H9 (cell line): Measurements from ENCODE around the gene RAB29. TPM values are rescaled to one million over a fixed set of nuclear protein-coding genes. Genes with fewer than 3 reads are reported as not detected.

Experiments
- DNase-seq: peaks from one replicate; pipeline ENCODE4 v3.0.0-alpha.2; 2017
- H2AFZ ChIP-seq: one replicate; pipeline ENCODE4 v1.6.1; 2013; ENCODE audit warnings: mild to moderate bottlenecking, low read length, control low read depth, moderate library complexity
- H2AK5ac ChIP-seq: 2 replicates; pipeline ENCODE4 v1.6.1; 2013; ENCODE audit warnings: low read length, control low read depth, mixed read lengths; ENCODE audit not compliant: insufficient read length
- H2BK120ac ChIP-seq: one replicate; pipeline ENCODE4 v1.6.1; 2013; ENCODE audit warnings: low read depth, mild to moderate bottlenecking, low read length, control low read depth, inconsistent platforms; ENCODE audit not compliant: poor library complexity, severe bottlenecking
- H2BK12ac ChIP-seq: 2 replicates; pipeline ENCODE4 v1.6.1; 2013; ENCODE audit warnings: low read length, control low read depth, mixed read lengths, low read depth; ENCODE audit not compliant: insufficient read length
- H2BK15ac ChIP-seq: 2 replicates; pipeline ENCODE4 v1.6.1; 2013; ENCODE audit warnings: low read depth, low read length, control low read depth
- H2BK20ac ChIP-seq: one replicate; pipeline ENCODE4 v1.6.1; 2013; ENCODE audit warnings: low read depth, mild to moderate bottlenecking, low read length, control low read depth, inconsistent platforms; ENCODE audit not compliant: poor library complexity, severe bottlenecking
- H2BK5ac ChIP-seq: 2 replicates; pipeline ENCODE4 v1.6.1; 2013; ENCODE audit warnings: low read length, control low read depth, mixed read lengths; ENCODE audit not compliant: insufficient read length
- H3K14ac ChIP-seq: 2 replicates; pipeline ENCODE4 v1.6.1; 2013; ENCODE audit warnings: low read length, control low read depth; ENCODE audit not compliant: insufficient read depth
- H3K18ac ChIP-seq: 2 replicates; pipeline ENCODE4 v1.6.1; 2013; ENCODE audit warnings: low read depth, mild to moderate bottlenecking, mixed read lengths, low read length, control low read depth; ENCODE audit not compliant: insufficient read length
- H3K23ac ChIP-seq: 2 replicates; pipeline ENCODE4 v1.6.1; 2013; ENCODE audit warnings: low read length, control low read depth, mixed read lengths, low read depth; ENCODE audit not compliant: insufficient read length
- H3K23me2 ChIP-seq: 2 replicates; pipeline ENCODE4 v1.6.1; 2013; ENCODE audit warnings: low read depth, mild to moderate bottlenecking, mixed read lengths, low read length, control low read depth; ENCODE audit not compliant: insufficient read length, poor library complexity, severe bottlenecking
- H3K27ac ChIP-seq: 2 replicates; pipeline ENCODE4 v1.5.1; 2013; ENCODE audit warnings: low read length, control low read depth, mixed read lengths, low read depth; ENCODE audit not compliant: insufficient read length
- H3K27me3 ChIP-seq: 2 replicates; pipeline ENCODE4 v1.6.1; 2013; ENCODE audit warnings: low read length, control low read depth, inconsistent platforms; ENCODE audit not compliant: insufficient read depth
- H3K4ac ChIP-seq: 2 replicates; pipeline ENCODE4 v1.6.1; 2013; ENCODE audit warnings: low read depth, mild to moderate bottlenecking, control low read depth, inconsistent platforms, low read length, moderate library complexity
- H3K4me1 ChIP-seq: 2 replicates; pipeline ENCODE4 v1.6.1; 2013; ENCODE audit warnings: low read length, control low read depth, inconsistent platforms; ENCODE audit not compliant: insufficient read depth
- H3K4me2 ChIP-seq: 2 replicates; pipeline ENCODE4 v1.6.1; 2013; ENCODE audit warnings: low read length, control low read depth, mixed read lengths; ENCODE audit not compliant: insufficient read length, insufficient read depth
- H3K56ac ChIP-seq: 2 replicates; pipeline ENCODE4 v1.6.1; 2013; ENCODE audit warnings: low read depth, mild to moderate bottlenecking, mixed read lengths, low read length, control low read depth; ENCODE audit not compliant: insufficient read length
- H3K79me1 ChIP-seq: 2 replicates; pipeline ENCODE4 v1.6.1; 2013; ENCODE audit warnings: low read depth, mild to moderate bottlenecking, moderate library complexity, low read length, control low read depth, inconsistent platforms; ENCODE audit not compliant: insufficient read depth, poor library complexity, severe bottlenecking
- H3K79me2 ChIP-seq: 2 replicates; pipeline ENCODE4 v1.6.1; 2013; ENCODE audit warnings: low read length, control low read depth, inconsistent platforms; ENCODE audit not compliant: insufficient read depth
- H3K9ac ChIP-seq: 2 replicates; pipeline ENCODE4 v1.6.1; 2013; ENCODE audit warnings: low read length, control low read depth, mixed read lengths; ENCODE audit not compliant: insufficient read length; ENCODE audit errors: extremely low read depth
- H3K9me3 ChIP-seq: one replicate; pipeline ENCODE4 v1.6.1; 2013; ENCODE audit warnings: low read depth, low read length, inconsistent platforms; ENCODE audit not compliant: control insufficient read depth
- H3T11ph ChIP-seq: one replicate; pipeline ENCODE4 v1.6.1; 2013; ENCODE audit warnings: mild to moderate bottlenecking, low read length, control low read depth, inconsistent platforms
- H4K20me1 ChIP-seq: one replicate; pipeline ENCODE4 v1.6.1; 2013; ENCODE audit not compliant: control insufficient read depth, insufficient read length, insufficient read depth
- H4K5ac ChIP-seq: 2 replicates; pipeline ENCODE4 v1.6.1; 2013; ENCODE audit warnings: low read depth, mild to moderate bottlenecking, mixed read lengths, low read length, control low read depth; ENCODE audit not compliant: insufficient read length
- H4K8ac ChIP-seq: replicated peaks from 2 replicates; pipeline ENCODE4 v1.6.1; 2013; ENCODE audit warnings: low read length, control low read depth, mixed read lengths, low read depth; ENCODE audit not compliant: insufficient read length
- H4K91ac ChIP-seq: 2 replicates; pipeline ENCODE4 v1.6.1; 2013; ENCODE audit warnings: low read depth, mild to moderate bottlenecking, moderate library complexity, mixed read lengths, low read length, control low read depth; ENCODE audit not compliant: insufficient read length
- H3K27ac Mint-ChIP-seq, 3 experiments: 2 replicates in 2 of 3; 3 replicates in 1 of 3; pipeline ENCODE4 v1.8.0; 2020 to 2021; ENCODE audit warnings: mixed read lengths in 3 of 3, mild to moderate bottlenecking in 1 of 3, moderate library complexity in 1 of 3
- H3K27me3 Mint-ChIP-seq: 2 replicates; pipeline ENCODE4 v1.8.0; 2021; ENCODE audit warnings: low read depth, mild to moderate bottlenecking, moderate library complexity, mixed read lengths
- H3K36me3 Mint-ChIP-seq, 3 experiments: 2 replicates in 2 of 3; 3 replicates in 1 of 3; pipeline ENCODE4 v1.8.0; 2020 to 2021; ENCODE audit warnings: low read depth in 3 of 3, mixed read lengths in 3 of 3; ENCODE audit not compliant: insufficient read depth in 1 of 3
- H3K4me1 Mint-ChIP-seq, 2 experiments: 2 replicates each; pipeline ENCODE4 v1.8.0; 2020; ENCODE audit warnings: mixed read lengths in 2 of 2
- H3K4me3 Mint-ChIP-seq, 2 experiments: 2 replicates in 1 of 2; 3 replicates in 1 of 2; pipeline ENCODE4 v1.8.0; 2020 to 2021; ENCODE audit warnings: mild to moderate bottlenecking in 2 of 2, mixed read lengths in 2 of 2, moderate library complexity in 1 of 2
- H3K9me3 Mint-ChIP-seq, 2 experiments: 2 replicates in 1 of 2; 3 replicates in 1 of 2; pipeline ENCODE4 v1.8.0; 2020; ENCODE audit warnings: mild to moderate bottlenecking in 2 of 2, mixed read lengths in 2 of 2, moderate library complexity in 1 of 2
- total RNA-seq: library from RNA; stranded (reverse); gene quantifications from 2 replicates; pipeline ENCODE4 v1.2.1, GENCODE V29; 2021
- TF ChIP-seq, protein P1 (sequence below): fragments of 200-600 bp; sonication (generic); conservative IDR thresholded peaks from 3 replicates; pipeline ENCODE4 v1.8.0; 2021; ENCODE audit warnings: antibody characterized with exemption, mild to moderate bottlenecking

RAB29 gene
- total RNA-seq, 1 experiment from 2014 or later: 4.2 TPM

DNA sequence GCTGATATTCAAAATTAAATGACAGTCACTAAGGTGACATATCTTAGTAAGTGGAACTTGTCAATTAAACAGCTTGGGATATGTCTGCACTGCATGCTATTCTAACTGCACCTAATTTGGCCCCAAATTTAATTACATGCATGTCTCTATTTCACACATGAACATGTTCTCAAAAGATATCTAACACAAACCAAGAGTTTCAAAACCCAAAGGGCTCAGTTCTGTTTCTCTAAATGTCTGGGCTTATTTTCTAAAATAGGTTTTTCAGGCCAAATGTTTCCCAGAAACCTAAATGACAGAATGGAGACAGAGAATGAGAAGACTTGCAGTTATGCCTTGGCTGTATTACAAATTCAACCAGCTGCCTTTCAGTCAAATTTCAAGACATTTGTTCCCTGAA is 11.3 kb downstream of the RAB29 start:
- Histone ChIP-seq H3K9ac (no peak overlapping the region), H4K20me1 (no peaks in the 10 kb centered on the region), H3K23me2 (no peaks in the 10 kb centered on the region), H3K23ac (no peak overlapping the region), H3K4ac (no peak overlapping the region), H2BK12ac (no peak overlapping the region), H3K9me3 (no peaks in the 10 kb centered on the region), H3K79me2 (no peaks in the 10 kb centered on the region), H3K18ac (no peak overlapping the region), H4K8ac (no peak overlapping the region), H3K27me3 (no peaks in the 10 kb centered on the region), H2AK5ac (no peak overlapping the region), H2BK5ac (no peak overlapping the region), H3K14ac (no peak overlapping the region), H3K56ac (no peak overlapping the region), H3T11ph (no peak overlapping the region), H3K4me2 (no peak overlapping the region), H4K5ac (no peak overlapping the region), H2AFZ (no peak overlapping the region), H4K91ac (no peak overlapping the region), H3K79me1 (no peaks in the 10 kb centered on the region), H2BK15ac (no peak overlapping the region), H3K4me1 (no peaks in the 10 kb centered on the region), H3K27ac (no peak overlapping the region), H2BK20ac (no peak overlapping the region), H2BK120ac (no peak overlapping the region)
- H3K36me3 Mint-ChIP-seq: no peaks in the 10 kb centered on the region
- H3K9me3 Mint-ChIP-seq: no peaks in the 10 kb centered on the region; a peak in 1 of 5 replicates
- H3K4me1 Mint-ChIP-seq: peaks cover 0 to 6% of the 10 kb centered on the region in 2 experiments; a peak in 2 of 4 replicates
- H3K4me3 Mint-ChIP-seq: no peak overlapping the region
- DNase-seq: no peak
- no peak overlapping the region for H3K27ac Mint-ChIP-seq
- no peaks in the 10 kb centered on the region; the same call in 1 of the 2 replicates for H3K27me3 Mint-ChIP-seq
- TF ChIP-seq, protein P1, sequence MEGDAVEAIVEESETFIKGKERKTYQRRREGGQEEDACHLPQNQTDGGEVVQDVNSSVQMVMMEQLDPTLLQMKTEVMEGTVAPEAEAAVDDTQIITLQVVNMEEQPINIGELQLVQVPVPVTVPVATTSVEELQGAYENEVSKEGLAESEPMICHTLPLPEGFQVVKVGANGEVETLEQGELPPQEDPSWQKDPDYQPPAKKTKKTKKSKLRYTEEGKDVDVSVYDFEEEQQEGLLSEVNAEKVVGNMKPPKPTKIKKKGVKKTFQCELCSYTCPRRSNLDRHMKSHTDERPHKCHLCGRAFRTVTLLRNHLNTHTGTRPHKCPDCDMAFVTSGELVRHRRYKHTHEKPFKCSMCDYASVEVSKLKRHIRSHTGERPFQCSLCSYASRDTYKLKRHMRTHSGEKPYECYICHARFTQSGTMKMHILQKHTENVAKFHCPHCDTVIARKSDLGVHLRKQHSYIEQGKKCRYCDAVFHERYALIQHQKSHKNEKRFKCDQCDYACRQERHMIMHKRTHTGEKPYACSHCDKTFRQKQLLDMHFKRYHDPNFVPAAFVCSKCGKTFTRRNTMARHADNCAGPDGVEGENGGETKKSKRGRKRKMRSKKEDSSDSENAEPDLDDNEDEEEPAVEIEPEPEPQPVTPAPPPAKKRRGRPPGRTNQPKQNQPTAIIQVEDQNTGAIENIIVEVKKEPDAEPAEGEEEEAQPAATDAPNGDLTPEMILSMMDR: no peak
